GM12873 (cell line): Measurements from ENCODE around the gene MPP1.

Experiments used
- TF ChIP-seq, protein P1 (sequence below): IDR thresholded peaks from 2 replicates; pipeline ENCODE4 v1.5.1; 2012; ENCODE audit warnings: low read depth, mild to moderate bottlenecking, moderate library complexity, low read length, control low read depth; ENCODE audit not compliant: insufficient read depth; ENCODE audit errors: missing control alignments

MPP1 gene

DNA sequence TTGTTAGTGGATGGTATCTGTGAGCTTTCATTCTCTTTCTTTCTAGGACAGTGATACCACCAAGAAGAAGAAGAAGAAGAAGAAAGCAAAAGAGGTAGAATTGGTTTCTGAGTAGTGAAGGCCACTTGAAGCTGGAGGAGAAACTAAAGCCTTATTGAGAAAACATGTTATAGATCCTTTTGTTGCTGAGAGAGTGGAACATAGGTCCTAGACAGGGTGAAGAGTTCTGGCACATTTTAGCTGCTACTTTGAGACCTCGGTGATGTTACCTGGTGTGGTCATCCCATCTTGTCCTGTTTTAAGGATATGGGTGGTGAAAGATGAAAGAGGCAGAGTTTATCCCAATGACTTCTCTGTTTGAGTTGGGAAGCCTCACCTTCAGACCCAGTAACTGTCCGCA, 28.5 kb downstream of the MPP1 start:
- TF ChIP-seq, protein P1, sequence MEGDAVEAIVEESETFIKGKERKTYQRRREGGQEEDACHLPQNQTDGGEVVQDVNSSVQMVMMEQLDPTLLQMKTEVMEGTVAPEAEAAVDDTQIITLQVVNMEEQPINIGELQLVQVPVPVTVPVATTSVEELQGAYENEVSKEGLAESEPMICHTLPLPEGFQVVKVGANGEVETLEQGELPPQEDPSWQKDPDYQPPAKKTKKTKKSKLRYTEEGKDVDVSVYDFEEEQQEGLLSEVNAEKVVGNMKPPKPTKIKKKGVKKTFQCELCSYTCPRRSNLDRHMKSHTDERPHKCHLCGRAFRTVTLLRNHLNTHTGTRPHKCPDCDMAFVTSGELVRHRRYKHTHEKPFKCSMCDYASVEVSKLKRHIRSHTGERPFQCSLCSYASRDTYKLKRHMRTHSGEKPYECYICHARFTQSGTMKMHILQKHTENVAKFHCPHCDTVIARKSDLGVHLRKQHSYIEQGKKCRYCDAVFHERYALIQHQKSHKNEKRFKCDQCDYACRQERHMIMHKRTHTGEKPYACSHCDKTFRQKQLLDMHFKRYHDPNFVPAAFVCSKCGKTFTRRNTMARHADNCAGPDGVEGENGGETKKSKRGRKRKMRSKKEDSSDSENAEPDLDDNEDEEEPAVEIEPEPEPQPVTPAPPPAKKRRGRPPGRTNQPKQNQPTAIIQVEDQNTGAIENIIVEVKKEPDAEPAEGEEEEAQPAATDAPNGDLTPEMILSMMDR, result no peak

DNA sequence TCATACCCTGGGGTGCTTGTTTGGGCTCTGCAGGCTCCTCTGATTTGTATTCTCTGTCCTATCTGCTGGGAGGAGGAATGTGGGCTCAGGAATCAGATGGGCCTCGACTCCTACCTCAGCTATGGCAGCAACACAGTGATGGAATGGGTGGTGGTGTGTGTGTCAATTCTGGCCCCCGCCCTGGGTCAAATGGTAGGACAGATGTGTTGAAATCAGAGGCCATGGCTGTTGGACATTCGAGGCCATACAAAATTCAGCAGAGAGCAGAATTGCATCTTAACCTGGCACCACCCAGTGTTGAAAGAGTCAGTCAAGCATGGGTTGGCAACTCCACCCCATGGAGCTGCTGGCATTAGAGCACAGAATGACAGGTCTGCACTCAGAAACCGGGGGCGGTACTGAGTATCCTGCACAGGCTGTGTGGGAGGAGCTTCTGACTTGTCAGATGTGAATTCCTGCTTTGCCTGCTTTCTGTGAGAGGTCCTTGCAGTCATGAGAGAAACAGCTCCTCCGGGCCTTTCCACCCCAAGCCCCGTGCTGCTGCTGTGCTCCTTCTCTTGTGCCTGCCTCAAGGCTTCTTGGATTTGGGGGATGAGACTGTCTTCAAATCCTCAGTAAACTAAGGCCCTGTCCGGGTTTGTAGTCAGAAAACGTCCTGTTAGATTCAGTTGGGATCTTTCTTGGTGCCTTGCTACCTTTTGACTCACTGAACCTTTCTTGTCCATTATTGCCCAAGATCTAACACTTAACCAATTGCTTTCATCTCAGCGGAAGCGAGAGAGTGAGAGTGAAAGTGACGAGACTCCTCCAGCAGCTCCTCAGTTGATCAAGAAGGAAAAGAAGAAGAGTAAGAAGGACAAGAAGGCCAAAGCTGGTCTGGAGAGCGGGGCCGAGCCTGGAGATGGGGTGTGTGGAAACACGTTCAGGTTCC, 29.6 kb downstream of the MPP1 start:
- TF ChIP-seq, protein P1, result no peak

DNA sequence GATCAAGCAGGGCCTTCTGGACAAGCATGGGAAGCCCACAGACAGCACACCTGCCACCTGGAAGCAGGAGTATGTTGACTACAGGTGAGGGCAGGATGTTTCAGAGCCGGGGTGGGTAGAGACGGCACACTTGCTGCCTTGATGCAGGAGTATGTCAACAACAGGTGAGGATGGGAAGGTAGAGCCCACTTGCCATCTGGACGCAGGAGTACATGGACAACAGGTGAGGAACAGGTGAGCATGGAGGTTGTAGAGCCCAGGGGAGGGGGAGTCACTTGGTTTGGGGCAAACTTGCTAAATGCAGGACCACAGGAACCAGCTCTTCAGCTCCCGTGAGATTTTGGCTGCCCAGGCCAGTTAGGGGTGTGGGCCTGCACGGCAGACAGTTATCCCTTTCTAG, 30.7 kb downstream of the MPP1 start:
- TF ChIP-seq, protein P1, result no peak

DNA sequence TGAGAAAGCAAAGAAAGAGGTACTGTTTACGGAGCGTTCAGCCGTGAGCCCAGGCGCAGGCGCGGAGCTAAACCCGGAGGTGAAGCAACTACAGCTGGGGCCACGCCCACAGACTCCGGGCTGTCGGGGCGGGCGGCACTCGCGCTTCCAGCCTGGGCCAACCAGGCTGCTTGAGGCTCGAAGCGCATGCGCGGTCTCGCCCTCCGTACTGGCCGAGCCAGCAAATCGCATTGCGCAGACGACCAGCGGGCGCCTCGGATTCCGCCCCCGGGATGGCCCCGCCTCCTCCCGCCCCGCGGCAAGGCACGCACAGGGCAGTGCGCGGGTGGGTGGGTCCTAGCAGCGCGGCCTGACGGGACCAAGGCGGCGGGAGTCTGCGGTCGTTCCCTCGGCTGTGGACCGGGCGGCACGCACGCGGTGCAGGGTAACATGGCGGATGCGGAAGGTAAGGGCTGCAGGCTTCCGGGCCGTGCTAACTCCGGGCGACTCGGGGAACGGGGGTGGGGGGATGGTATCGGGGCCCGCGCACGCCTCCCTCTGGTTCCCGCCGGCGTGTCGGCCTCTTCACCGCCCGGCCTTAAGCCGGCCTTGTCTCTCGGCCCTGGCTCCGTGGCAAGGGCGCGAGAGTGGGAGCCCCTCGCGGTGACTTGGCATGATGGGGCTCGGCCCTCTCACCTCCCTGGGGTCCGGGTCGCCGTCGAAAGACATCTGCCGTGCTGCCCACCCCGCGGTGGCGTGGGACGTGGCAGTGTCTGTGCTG, 42.6 kb downstream of the MPP1 start, which contains the start of gene DKC1:
Gene DKC1, plus strand, starts transcription at position 328 of the 760 bp plus-strand sequence. Its CDS starts 102 bp downstream, at position 430.
- TF ChIP-seq, protein P1, result no peak

DNA sequence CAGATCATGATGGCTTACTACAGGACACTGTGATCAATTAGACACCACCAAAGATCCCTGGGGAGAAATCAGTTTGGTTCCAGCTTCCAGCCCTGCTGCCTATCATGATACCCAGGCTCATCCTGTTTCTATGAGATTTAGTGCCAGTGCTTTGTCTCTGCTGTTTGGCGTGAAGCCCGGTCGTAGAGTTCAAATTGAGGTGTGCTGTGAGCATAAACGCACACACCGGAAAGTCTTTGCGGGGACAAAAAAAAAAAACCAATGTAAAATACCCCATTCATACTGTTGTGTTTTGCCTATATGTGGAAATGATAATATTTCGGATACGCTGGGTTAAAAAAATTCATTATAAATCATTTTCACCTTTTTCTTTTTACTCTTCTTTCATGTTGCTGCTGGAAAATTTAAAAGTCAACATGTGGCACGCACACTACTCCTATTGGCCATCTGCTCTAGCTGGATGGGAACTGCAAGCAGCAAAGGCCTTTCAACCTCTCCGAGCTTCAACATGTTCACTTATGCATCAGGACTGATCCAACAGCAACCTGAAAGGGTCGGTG, 43.2 kb downstream of the MPP1 start:
- TF ChIP-seq, protein P1, result no peak

DNA sequence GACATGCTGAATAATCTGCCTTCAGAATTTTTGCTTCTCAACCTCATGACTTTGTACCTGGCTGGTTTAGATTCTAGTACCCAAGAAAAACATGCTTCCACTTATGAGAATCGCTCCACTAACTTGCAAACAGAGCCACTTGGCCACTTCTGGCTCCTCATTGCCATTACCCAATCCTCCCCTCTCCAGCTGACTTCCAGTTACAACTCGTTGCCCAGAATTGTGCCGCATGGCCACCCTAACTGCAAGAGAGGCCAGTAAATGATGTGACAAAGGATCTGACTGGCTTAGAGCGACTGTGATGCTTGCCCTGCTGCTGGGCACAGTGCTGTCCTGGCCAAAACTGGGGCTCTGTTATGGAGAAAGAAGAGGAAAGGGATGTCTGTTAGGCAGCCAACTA, 46.6 kb downstream of the MPP1 start:
- TF ChIP-seq, protein P1, result no peak

DNA sequence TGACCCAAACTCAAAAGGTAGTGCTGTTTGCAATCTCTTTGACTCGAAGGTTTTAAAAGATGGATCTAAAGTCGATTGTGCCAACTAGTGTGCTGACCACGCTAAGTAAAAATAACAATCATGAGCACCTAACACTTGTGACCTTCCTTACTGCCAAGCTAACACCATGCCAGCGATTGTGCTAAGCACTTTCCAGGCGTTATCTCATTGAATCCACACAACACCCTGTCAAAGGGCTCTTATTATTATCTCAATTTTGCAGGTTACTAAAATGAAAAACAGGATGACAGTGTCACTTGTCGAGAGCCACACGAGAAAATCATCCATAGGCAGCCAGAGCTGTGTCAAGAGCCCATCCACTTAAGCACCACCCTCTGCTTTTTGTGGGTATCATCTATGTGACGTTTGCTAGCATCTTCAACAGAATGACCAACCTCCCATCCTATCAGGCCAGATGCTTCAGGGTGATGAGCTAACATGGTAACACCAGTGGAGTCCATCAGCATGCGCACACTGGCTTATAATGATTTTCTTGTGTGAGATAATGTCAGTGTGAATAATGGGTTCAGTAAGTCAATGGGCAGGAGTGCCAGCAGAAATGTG, 53.5 kb downstream of the MPP1 start:
- TF ChIP-seq, protein P1, result no peak
